HK-2 (cell line): ENCODE results near the gene PDCL3.

ENCODE experiments used
- DNase-seq: peaks from one replicate; pipeline ENCODE4 v3.0.0-alpha.2; 2018; ENCODE audit not compliant: unreplicated experiment

The PDCL3 gene

GRCh38 chr2:100560216-100560830, 2.5 kb upstream of the PDCL3 start:
- no peak for DNase-seq

GRCh38 chr2:100561191-100561590, 1.6 kb upstream of the PDCL3 start:
- no peak for DNase-seq

- no peak for DNase-seq
These were observed 834 bp downstream of the PDCL3 start for GRCh38 chr2:100563407-100564247.

- no peak for DNase-seq
These were observed 6.2 kb downstream of the PDCL3 start for GRCh38 chr2:100568989-100569388.

GRCh38 chr2:100571668-100572067, 8.9 kb downstream of the PDCL3 start:
- DNase-seq: no peak

GRCh38 chr2:100577777-100578176, 15.0 kb downstream of the PDCL3 start:
- DNase-seq: no peak

DNA sequence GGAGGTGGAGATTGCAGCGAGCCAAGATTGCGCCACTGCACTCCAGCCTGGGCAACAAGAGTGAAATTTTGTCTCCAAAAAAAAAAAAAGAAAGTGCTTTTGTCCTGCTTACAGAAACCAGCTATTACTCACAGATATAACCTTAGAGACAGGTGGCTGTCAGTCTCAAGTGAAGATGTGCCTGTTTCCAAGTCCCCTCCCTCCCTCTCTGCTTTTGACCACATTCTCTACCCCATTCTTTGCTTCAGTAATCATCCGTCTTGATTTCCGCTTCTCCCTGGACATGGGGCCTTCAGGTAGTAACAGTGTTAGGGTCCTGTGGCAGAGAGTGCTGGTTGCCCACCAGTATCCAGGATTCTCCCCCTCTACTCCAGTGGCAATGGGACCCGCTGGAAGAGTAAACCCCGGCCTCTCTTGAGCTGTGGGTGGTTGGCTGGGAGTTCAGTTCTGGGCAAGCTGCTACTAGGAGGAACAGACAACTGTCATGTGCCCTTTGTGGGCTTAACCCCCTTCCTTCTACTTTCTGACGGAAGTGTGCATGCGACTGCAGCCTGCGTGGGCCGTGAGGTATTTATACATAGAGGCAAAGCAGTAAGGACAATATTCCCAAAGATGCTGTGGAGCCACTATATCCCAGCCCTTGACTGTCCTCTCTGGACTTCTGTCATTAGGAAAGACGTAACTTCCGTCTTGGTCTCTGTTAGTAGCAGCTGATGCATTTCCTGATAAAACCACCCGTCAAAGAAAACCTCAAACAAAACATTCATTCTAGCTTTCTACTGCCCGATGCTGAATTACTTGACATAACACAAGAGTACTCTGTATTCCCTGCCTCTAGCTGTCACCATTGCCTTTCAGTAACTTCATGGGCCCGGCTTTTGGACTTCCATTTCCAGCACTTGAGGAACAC, 17.8 kb downstream of the PDCL3 start:
- DNase-seq: no peak

- DNase-seq: no peak
These were observed 18.5 kb downstream of the PDCL3 start for GRCh38 chr2:100581277-100581612.

GRCh38 chr2:100584816-100585215, 22.0 kb downstream of the PDCL3 start:
- no peak for DNase-seq

DNA sequence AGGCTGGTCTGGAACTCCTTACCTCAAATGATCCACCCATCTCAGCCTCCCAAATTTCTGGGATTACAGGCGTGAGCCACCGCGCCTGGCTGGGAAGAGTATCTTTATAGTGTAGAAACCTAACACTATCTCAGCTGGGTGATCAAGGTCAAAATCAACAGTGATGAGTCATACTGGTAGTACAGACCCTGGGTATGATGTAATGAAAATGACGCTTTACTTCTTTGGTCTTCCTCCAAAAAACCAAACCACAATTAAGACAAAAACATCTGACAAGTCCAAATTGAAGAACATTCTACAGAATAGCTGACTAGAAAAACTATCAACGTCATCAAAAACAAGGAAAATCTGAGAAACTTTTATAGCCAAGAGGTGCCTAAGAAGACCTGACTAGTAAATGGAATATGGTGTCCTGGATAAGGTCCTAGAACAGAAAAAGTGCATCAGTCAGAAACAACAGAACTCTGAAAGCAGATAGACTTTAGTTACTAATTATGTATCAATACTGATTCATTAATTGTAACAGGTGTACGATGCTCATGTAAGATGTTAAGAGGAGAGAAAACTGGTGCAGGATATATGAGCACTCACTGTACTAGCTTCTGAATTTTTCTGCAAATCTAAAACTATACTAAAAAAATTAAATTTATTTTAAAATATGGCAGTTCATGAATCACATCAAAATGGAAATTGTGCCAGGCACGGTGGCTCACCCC, 25.4 kb downstream of the PDCL3 start:
- DNase-seq: no peak

DNA sequence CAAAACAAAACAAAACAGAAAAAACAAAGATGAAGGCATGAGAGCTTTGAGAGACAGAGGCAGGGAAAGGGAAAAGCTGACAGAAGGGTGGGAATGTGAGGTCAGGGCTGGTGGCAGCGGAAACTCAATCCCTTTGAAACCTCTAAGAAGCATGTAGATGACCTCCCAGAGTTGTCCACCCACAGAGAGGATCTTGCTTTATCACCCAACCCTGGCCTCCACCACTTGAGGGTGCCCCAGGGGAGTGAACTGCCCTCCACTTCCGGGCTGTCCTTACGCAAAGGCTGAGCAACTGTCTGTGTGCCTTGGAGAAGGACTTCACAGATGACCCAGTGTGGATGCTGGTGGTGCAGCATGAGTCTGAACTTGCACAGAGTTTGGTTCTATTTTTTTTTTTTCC, 26.7 kb downstream of the PDCL3 start:
- DNase-seq: no peak

GRCh38 chr2:100592226-100592625, 29.4 kb downstream of the PDCL3 start:
- DNase-seq: no peak

GRCh38 chr2:100596465-100596864, 33.7 kb downstream of the PDCL3 start:
- DNase-seq: no peak

DNA sequence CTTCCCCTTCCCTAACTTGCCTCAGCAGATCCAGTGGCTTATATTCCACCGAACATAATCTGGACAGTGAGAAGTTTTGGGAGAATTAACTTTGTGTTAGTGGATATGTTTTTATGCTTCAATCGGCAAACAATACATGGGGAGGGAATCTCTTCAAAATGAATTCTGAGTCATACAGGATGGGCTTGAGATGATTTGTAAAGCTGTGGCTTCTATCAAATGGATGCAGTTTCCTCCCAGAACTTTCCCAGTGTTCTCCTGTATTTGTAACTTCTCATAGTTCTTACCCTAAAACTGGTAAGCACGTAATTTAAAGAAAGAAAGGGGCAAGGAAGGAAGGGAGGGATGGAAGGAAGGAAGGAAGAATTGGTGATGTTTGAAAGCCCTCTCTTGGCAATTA, 36.8 kb downstream of the PDCL3 start:
- no peak for DNase-seq

- DNase-seq: no peak
These were observed 38.9 kb downstream of the PDCL3 start for GRCh38 chr2:100601661-100602060.

DNA sequence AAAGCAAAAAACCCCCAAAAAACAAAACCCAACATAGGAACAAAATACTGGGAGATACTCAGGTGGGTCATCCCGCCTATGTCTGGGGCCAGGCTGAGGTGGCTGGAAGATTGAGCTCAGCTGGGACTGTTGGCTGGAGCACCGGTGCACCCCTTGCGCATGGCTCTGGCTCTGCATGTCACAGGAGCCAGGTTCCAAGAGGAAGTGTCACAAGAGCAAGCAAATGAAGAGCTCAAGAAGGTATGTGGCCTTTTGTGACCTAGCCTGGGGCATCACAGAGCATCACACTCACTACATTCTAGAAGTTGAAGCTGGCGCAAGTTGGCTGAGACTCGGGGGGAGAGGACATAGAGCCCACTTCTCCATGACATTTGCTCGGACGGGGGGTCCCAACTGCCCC, 40.6 kb downstream of the PDCL3 start:
- DNase-seq: no peak

DNA sequence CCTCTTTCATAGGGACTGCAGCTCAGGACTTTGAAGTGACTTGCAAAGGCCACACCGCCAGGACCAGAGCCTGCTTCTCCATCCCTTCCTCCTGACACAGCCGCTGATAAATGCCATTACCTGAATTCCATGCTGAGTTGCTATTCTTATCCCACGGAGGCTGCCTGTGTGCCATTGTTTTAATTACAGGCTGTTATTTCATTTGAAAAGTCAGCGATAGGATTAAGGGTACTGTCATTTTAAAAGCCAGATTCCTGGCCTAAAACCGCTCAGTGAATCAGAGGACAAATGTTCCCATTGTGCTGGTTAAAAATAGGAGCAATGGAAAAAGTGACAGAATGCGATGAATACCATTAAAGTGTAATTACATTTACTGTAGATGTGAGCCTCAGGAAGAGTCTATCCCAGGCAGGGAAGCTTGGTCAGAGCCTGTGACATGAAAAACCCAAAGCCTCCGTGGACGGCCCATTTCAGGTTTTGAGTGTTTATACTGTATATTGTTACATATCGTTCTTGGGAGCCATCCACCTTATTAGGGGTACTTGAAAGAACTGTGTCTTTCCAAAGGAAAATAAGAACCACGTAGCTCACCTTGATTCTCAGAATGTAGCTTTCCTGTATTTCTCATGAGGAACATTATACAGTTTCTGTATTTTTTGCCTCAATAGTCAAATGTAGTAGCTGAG, 41.3 kb downstream of the PDCL3 start:
- DNase-seq: no peak

- DNase-seq: no peak
These were observed 43.5 kb downstream of the PDCL3 start for GRCh38 chr2:100606332-100606725.

- peak; percentile 13 for DNase-seq
These were observed 44.0 kb downstream of the PDCL3 start for GRCh38 chr2:100606726-100607343.

GRCh38 chr2:100610381-100610831, 47.6 kb downstream of the PDCL3 start:
- DNase-seq: peak; percentile 69
